Measurements from ENCODE around the gene TTLL11.
A peak's percentile ranks its signal among the peaks of the same experiment; 100 is the strongest.

TTLL11 gene

GRCh38 chr9:121975801-121976277, 117.3 kb downstream of the TTLL11 start:
- DNase-seq (ENCODE audit: low spot score): peak; percentile 30

- DNase-seq (ENCODE audit: low spot score): no peak
Observed at GRCh38 chr9:121974421-121974820, 118.7 kb downstream of the TTLL11 start.

- peak; percentile 48 for DNase-seq (ENCODE audit: low spot score)
Observed at GRCh38 chr9:121972501-121972981, 120.6 kb downstream of the TTLL11 start.

GRCh38 chr9:121968056-121968455, 125.1 kb downstream of the TTLL11 start:
- DNase-seq (ENCODE audit: low spot score): no peak

GRCh38 chr9:121966706-121967105, 126.4 kb downstream of the TTLL11 start:
- DNase-seq (ENCODE audit: low spot score): no peak

- DNase-seq (ENCODE audit: low spot score): no peak
Observed at GRCh38 chr9:121963528-121963995, 129.5 kb downstream of the TTLL11 start.

GRCh38 chr9:121962421-121962820, 130.7 kb downstream of the TTLL11 start:
- no peak for DNase-seq (ENCODE audit: low spot score)

GRCh38 chr9:121960665-121961064, 132.4 kb downstream of the TTLL11 start:
- no peak for DNase-seq (ENCODE audit: low spot score)

- DNase-seq (ENCODE audit: low spot score): no peak
Observed at GRCh38 chr9:121958530-121958929, 134.6 kb downstream of the TTLL11 start.

GRCh38 chr9:121956808-121957207, 136.3 kb downstream of the TTLL11 start:
- no peak for DNase-seq (ENCODE audit: low spot score)

- no peak for DNase-seq (ENCODE audit: low spot score)
Observed at GRCh38 chr9:121955649-121956048, 137.5 kb downstream of the TTLL11 start.

GRCh38 chr9:121954477-121955140, 138.5 kb downstream of the TTLL11 start:
- DNase-seq (ENCODE audit: low spot score): peak; percentile 38

GRCh38 chr9:121952611-121953010, 140.5 kb downstream of the TTLL11 start:
- no peak for DNase-seq (ENCODE audit: low spot score)

- no peak for DNase-seq (ENCODE audit: low spot score)
Observed at GRCh38 chr9:121950866-121951265, 142.2 kb downstream of the TTLL11 start.

GRCh38 chr9:121950441-121950840, 142.7 kb downstream of the TTLL11 start:
- no peak for DNase-seq (ENCODE audit: low spot score)

GRCh38 chr9:121949766-121950165, 143.3 kb downstream of the TTLL11 start:
- no peak for DNase-seq (ENCODE audit: low spot score)

GRCh38 chr9:121949364-121949763, 143.7 kb downstream of the TTLL11 start:
- no peak for DNase-seq (ENCODE audit: low spot score)

- DNase-seq (ENCODE audit: low spot score): no peak
Observed at GRCh38 chr9:121947775-121948174, 145.3 kb downstream of the TTLL11 start.

GRCh38 chr9:121946465-121946864, 146.6 kb downstream of the TTLL11 start:
- no peak for DNase-seq (ENCODE audit: low spot score)

GRCh38 chr9:121945849-121946248, 147.3 kb downstream of the TTLL11 start:
- DNase-seq (ENCODE audit: low spot score): peak; percentile 41

GRCh38 chr9:121945281-121945680, 147.8 kb downstream of the TTLL11 start:
- DNase-seq (ENCODE audit: low spot score): no peak

GRCh38 chr9:121944711-121945191, 148.4 kb downstream of the TTLL11 start:
- peak; percentile 67 for DNase-seq (ENCODE audit: low spot score)

- DNase-seq (ENCODE audit: low spot score): no peak
Observed at GRCh38 chr9:121943463-121943862, 149.6 kb downstream of the TTLL11 start.

Measured in AG08396 (cell line).